Central memory CD8-positive, alpha-beta T cell (primary cell): ENCODE results near the gene GTF2F2.

ENCODE experiments used
- ATAC-seq: fragments of 150-1000 bp; cut with Tn5 transposase; replicated peaks from 2 replicates; pipeline ENCODE4 v1.10.0; 2022; ENCODE audit warnings: mild to moderate bottlenecking, moderate FRiP score, moderate number of reproducible peaks; ENCODE audit not compliant: poor library complexity, severe bottlenecking; ENCODE audit errors: extremely low read depth
- DNase-seq, 2 donors: peaks; one replicate each; pipeline ENCODE4 v3.0.0; 2021; ENCODE audit warnings: low spot score in 2 of 2
- H3K27ac Mint-ChIP-seq: one replicate; pipeline ENCODE4 v1.8.0; 2022; ENCODE audit warnings: low read depth, mild to moderate bottlenecking, moderate library complexity, mixed read lengths
- H3K27me3 Mint-ChIP-seq: one replicate; pipeline ENCODE4 v1.8.0; 2022; ENCODE audit warnings: mixed read lengths
- H3K36me3 Mint-ChIP-seq: one replicate; pipeline ENCODE4 v1.8.0; 2022; ENCODE audit warnings: mild to moderate bottlenecking, moderate library complexity, mixed read lengths; ENCODE audit not compliant: insufficient read depth
- H3K4me1 Mint-ChIP-seq: one replicate; pipeline ENCODE4 v1.8.0; 2022; ENCODE audit warnings: mixed read lengths
- H3K4me3 Mint-ChIP-seq: one replicate; pipeline ENCODE4 v1.8.0; 2022; ENCODE audit warnings: mild to moderate bottlenecking, moderate library complexity, mixed read lengths
- H3K9me3 Mint-ChIP-seq: one replicate; pipeline ENCODE4 v1.8.0; 2022; ENCODE audit warnings: mixed read lengths

The GTF2F2 gene

DNA sequence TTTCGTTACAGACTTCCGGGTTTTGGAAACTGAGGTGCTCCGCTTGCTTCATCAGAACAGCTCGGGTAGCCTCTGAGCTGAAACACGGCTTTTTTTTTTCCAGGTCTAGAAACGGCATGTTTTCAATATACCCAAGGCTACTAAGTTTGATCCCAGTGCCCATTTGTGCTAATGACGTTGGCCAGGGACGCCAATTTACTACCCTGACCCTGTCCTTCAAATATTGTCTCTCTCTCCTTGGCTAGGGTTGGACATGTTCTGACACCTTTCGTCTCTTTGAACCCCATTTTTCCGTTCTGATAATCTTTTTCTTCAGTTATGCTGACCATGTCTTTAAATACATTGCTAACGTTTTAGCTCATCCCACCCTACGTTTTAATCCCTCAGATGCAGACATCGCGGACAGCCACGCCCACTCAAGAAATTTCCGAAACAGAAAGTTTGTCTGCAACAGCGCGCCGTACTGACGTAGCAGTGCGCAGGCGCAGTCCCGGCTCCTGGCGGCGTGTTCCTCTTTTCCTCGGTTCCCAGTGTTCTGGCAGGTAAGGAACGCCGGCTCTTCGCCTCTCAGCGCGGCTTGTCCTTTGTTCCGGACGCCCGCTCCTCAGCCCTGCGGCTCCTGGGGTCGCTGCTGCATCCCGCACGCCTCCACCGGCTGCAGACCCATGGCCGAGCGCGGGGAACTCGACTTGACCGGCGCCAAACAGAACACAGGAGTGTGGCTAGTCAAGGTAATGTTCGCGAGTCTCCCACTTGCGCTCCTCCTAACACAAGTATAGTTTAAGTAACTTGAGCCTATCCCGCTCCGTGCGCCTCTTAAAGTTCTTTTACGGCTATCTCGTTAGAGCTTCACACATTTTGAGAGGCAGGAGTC, at the start of gene GTF2F2:
Gene GTF2F2 (plus strand): TSS at position 520 of the 874 bp plus-strand sequence. CDS start 146 bp downstream, at position 666.
- DNase-seq: peak; percentile 77 to 80
- Mint-ChIP-seq H3K9me3 (no peaks in the 10 kb centered on the region), H3K27me3 (no peaks in the 10 kb centered on the region), H3K4me3 (no peak within 1 kb of the TSS), H3K36me3 (no peaks in the 10 kb centered on the region), H3K4me1 (peaks cover 5% of the 10 kb centered on the region), H3K27ac (no peak within 1 kb of the TSS)
- peak; percentile 67 for ATAC-seq

GRCh38 chr13:45073809-45074208, 46.5 kb upstream of the GTF2F2 start:
- Mint-ChIP-seq H3K4me3 (no peak overlapping the region), H3K4me1 (peaks cover 10% of the 10 kb centered on the region), H3K27me3 (peaks cover 27% of the 10 kb centered on the region), H3K36me3 (peaks cover 3% of the 10 kb centered on the region), H3K27ac (no peak overlapping the region), H3K9me3 (no peaks in the 10 kb centered on the region)
- no peak for DNase-seq
- ATAC-seq: no peak

- ATAC-seq: no peak
- H3K4me1 Mint-ChIP-seq: peaks cover 10% of the 10 kb centered on the region
- H3K27ac Mint-ChIP-seq: no peak overlapping the region
- DNase-seq: no peak
- no peak overlapping the region for H3K4me3 Mint-ChIP-seq
- peaks cover 3% of the 10 kb centered on the region for H3K36me3 Mint-ChIP-seq
- no peaks in the 10 kb centered on the region for H3K9me3 Mint-ChIP-seq
- H3K27me3 Mint-ChIP-seq: peaks cover 19% of the 10 kb centered on the region
Measured at GRCh38 chr13:45074721-45075120, 45.6 kb upstream of the GTF2F2 start.

DNA sequence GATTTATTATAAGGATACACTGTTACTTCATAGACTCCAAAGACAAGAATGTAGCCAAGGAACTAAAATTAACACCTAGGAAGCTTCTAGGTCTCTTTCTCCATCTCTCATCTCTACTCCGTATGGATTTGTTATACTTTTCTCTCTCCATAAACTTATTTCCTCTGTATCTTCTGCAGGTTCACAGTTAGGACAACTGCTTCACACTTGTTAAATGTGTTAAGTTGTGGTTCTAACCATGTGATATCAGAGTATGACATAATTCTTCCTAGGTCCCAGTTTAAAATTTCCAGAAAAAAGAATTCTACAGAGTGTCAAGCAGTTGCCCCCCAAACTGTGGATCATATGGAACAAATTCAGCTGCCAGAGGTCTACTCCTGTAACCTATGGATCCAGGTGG, 42.3 kb upstream of the GTF2F2 start:
- Mint-ChIP-seq H3K27ac (no peak overlapping the region), H3K36me3 (peaks cover 3% of the 10 kb centered on the region), H3K4me1 (peaks cover 10% of the 10 kb centered on the region), H3K4me3 (no peak overlapping the region), H3K9me3 (no peaks in the 10 kb centered on the region), H3K27me3 (peaks cover 19% of the 10 kb centered on the region)
- no peak for ATAC-seq
- no peak for DNase-seq

GRCh38 chr13:45082964-45083363, 37.3 kb upstream of the GTF2F2 start:
- no peak overlapping the region for H3K27ac Mint-ChIP-seq
- ATAC-seq: no peak
- no peaks in the 10 kb centered on the region for H3K27me3 Mint-ChIP-seq
- no peak overlapping the region for H3K4me3 Mint-ChIP-seq
- H3K9me3 Mint-ChIP-seq: no peaks in the 10 kb centered on the region
- DNase-seq: no peak
- H3K4me1 Mint-ChIP-seq: peaks cover 7% of the 10 kb centered on the region
- H3K36me3 Mint-ChIP-seq: no peaks in the 10 kb centered on the region

GRCh38 chr13:45084515-45084914, 35.8 kb upstream of the GTF2F2 start:
- no peak for ATAC-seq
- Mint-ChIP-seq H3K4me3 (no peak overlapping the region), H3K36me3 (no peaks in the 10 kb centered on the region), H3K27ac (no peak overlapping the region), H3K27me3 (no peaks in the 10 kb centered on the region), H3K9me3 (no peaks in the 10 kb centered on the region), H3K4me1 (no peaks in the 10 kb centered on the region)
- no peak for DNase-seq

DNA sequence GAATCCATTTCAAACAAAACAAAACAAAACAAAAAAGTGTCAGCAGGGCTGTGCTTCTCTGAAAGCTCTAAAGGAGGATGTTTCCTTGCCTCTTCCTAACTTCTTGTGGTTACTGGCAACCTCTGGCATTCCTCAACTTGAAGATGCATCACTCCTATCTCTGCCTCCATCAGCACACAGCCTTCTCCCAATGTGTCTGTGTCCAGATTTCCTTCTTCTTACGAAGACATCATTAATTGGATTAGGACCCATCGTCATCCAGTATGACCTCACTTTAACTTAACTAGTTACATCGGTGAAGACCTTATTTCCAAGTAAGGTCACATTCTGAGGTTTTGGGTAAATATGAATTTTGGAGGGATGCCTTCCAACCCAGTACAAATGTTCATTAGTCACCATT, 33.8 kb upstream of the GTF2F2 start:
- Mint-ChIP-seq H3K27ac (no peak overlapping the region), H3K9me3 (no peaks in the 10 kb centered on the region), H3K27me3 (peaks cover 10% of the 10 kb centered on the region), H3K36me3 (no peaks in the 10 kb centered on the region), H3K4me3 (no peak overlapping the region), H3K4me1 (no peaks in the 10 kb centered on the region)
- DNase-seq: no peak
- no peak for ATAC-seq

GRCh38 chr13:45092663-45093062, 27.6 kb upstream of the GTF2F2 start:
- DNase-seq (no peak), ATAC-seq (no peak)
- Mint-ChIP-seq H3K4me1 (no peaks in the 10 kb centered on the region), H3K27me3 (peaks cover 12% of the 10 kb centered on the region), H3K9me3 (no peaks in the 10 kb centered on the region), H3K27ac (no peak overlapping the region), H3K36me3 (no peaks in the 10 kb centered on the region), H3K4me3 (no peak overlapping the region)

GRCh38 chr13:45100573-45101262, 19.6 kb upstream of the GTF2F2 start:
- H3K27ac Mint-ChIP-seq: no peak overlapping the region
- no peak for DNase-seq
- no peaks in the 10 kb centered on the region for H3K4me1 Mint-ChIP-seq
- ATAC-seq: no peak
- H3K9me3 Mint-ChIP-seq: no peaks in the 10 kb centered on the region
- no peaks in the 10 kb centered on the region for H3K36me3 Mint-ChIP-seq
- H3K4me3 Mint-ChIP-seq: no peak overlapping the region
- peaks cover 8% of the 10 kb centered on the region for H3K27me3 Mint-ChIP-seq

DNA sequence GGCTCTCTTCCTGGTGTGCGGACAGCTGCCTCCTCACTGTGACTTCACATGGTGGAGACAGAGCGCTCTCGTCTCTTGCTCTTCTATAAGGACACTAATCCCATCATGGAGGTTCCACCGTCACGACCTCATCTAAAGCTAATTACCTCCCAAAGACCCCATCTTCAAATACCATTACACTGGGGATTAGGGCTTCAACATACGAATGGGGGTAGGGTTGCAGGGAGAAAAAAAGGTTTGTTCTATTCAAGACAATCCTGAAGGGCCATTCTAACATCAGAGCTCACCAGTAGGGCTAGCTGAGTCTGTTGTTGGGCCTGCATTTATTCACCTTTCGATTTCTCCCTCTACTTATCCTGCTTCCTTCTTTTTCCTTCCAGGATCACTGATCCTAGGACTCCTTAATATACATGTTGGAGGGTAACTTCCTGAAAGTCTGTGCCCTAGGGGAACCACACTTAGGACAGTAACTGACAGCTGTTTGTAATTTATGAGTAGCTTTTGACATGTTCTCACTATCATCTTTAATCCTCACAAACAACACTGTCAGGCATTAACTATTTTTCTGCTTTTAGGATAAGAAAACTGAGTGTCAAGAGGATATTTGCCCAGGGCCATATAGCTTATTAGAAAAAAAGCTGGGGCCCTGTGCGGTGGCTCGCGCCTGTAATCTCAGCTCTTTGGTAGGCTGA, 18.8 kb upstream of the GTF2F2 start:
- no peaks in the 10 kb centered on the region for H3K4me1 Mint-ChIP-seq

DNA sequence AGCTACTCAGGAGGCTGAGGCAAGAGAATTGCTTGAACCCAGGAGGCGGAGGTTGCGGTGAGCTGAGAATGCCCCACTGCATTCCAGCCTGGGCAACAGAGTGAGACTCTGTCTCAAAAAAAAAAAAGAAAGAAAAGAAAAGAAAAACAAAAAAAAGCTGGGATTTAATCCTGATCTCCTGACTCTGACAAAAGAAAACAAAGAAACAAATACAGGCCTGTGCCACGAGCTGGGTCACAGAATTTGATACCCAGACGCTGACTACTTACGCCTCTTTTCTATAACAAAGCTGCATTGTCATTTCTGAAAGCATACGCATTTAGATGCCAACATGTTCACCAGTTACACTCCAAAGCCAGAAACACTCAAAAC, 18.2 kb upstream of the GTF2F2 start:
- Mint-ChIP-seq H3K27ac (no peak overlapping the region), H3K9me3 (no peaks in the 10 kb centered on the region), H3K4me3 (no peak overlapping the region), H3K36me3 (no peaks in the 10 kb centered on the region), H3K27me3 (peaks cover 18% of the 10 kb centered on the region), H3K4me1 (no peaks in the 10 kb centered on the region)
- DNase-seq (no peak), ATAC-seq (no peak)

More for the DNA sequence above, 18.8 kb upstream of the GTF2F2 start:
- Mint-ChIP-seq H3K27me3 (peaks cover 12% of the 10 kb centered on the region), H3K9me3 (no peaks in the 10 kb centered on the region), H3K4me3 (no peak overlapping the region), H3K27ac (no peak overlapping the region), H3K36me3 (no peaks in the 10 kb centered on the region)
- ATAC-seq: no peak
- no peak for DNase-seq

DNA sequence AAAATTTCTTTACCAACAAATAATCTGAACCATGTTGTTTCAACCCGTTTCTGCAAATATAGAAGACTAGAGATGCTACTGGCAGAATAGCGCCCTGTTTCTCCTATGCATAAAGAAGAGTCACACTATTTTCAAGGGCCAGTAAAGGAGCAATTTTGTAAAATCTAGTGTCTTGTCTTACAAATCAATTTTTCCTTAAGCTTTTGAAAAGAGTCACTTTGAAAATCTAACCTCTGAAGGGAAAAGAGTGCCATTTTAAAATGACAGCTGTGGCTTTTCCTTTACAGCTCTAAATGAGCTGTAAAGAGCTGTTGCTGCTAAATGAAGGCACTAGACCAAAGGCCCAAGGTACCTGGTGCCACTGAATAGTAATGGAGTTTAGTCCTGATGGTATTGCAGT, 16.9 kb upstream of the GTF2F2 start:
- H3K9me3 Mint-ChIP-seq: no peaks in the 10 kb centered on the region
- no peak for ATAC-seq

More for the DNA sequence above, 16.9 kb upstream of the GTF2F2 start:
- no peaks in the 10 kb centered on the region for H3K36me3 Mint-ChIP-seq
- no peak for DNase-seq
- peaks cover 28% of the 10 kb centered on the region for H3K27me3 Mint-ChIP-seq
- H3K4me3 Mint-ChIP-seq: no peak overlapping the region
- H3K4me1 Mint-ChIP-seq: no peaks in the 10 kb centered on the region
- H3K27ac Mint-ChIP-seq: no peak overlapping the region
